Liver (tissue), 9 donors: ENCODE measurements around the gene TANGO6. TPM values are rescaled to one million over a fixed set of nuclear protein-coding genes. Genes with fewer than 3 reads are reported as not detected.

Experiments
- DNase-seq: peaks from one replicate; pipeline ENCODE4 v3.0.0-alpha.2; 2017; ENCODE audit warnings: low spot score
- H3K27ac ChIP-seq, 2 donors: one replicate each; pipeline ENCODE4 v1.7.0; 2013; ENCODE audit warnings: inconsistent platforms in 2 of 2, low read length in 2 of 2, control low read depth in 1 of 2, low read depth in 1 of 2, mild to moderate bottlenecking in 1 of 2
- H3K27me3 ChIP-seq, 4 donors: one replicate each; pipeline versions ENCODE4 v1.6.1 to v1.7.0; 2013; ENCODE audit warnings: low read length in 3 of 4, inconsistent platforms in 1 of 4, mild to moderate bottlenecking in 1 of 4, moderate library complexity in 1 of 4; ENCODE audit not compliant: control insufficient read depth in 4 of 4, insufficient read depth in 4 of 4
- H3K36me3 ChIP-seq, 4 donors: one replicate each; pipeline versions ENCODE4 v1.6.1 to v1.7.0; 2013; ENCODE audit warnings: low read length in 3 of 4, mild to moderate bottlenecking in 3 of 4, low read depth in 1 of 4, moderate library complexity in 1 of 4; ENCODE audit not compliant: control insufficient read depth in 4 of 4, insufficient read depth in 3 of 4
- H3K4me1 ChIP-seq, 4 donors: one replicate each; pipeline versions ENCODE4 v1.6.1 to v1.7.0; 2013; ENCODE audit warnings: low read length in 3 of 4, mild to moderate bottlenecking in 3 of 4, moderate library complexity in 1 of 4; ENCODE audit not compliant: control insufficient read depth in 4 of 4, insufficient read depth in 4 of 4
- H3K4me3 ChIP-seq, 3 donors: one replicate each; pipeline versions ENCODE4 v1.6.1 to v1.7.0; 2013; ENCODE audit warnings: low read length in 3 of 3, control low read depth in 1 of 3, low read depth in 1 of 3, mild to moderate bottlenecking in 1 of 3
- H3K9ac ChIP-seq, 2 donors: one replicate each; pipeline ENCODE4 v1.7.0; 2013; ENCODE audit warnings: low read length in 2 of 2, mild to moderate bottlenecking in 2 of 2, moderate library complexity in 2 of 2, control low read depth in 1 of 2, low read depth in 1 of 2
- H3K9me3 ChIP-seq, 4 donors: one replicate each; pipeline versions ENCODE4 v1.6.1 to v1.7.0; 2013; ENCODE audit warnings: low read length in 3 of 4; ENCODE audit not compliant: control insufficient read depth in 4 of 4
- ATF3 ChIP-seq: IDR thresholded peaks from 2 replicates; pipeline ENCODE4 v1.6.1; 2016; ENCODE audit warnings: antibody characterized with exemption
- CTCF ChIP-seq: fragments of 150-350 bp; IDR thresholded peaks from 2 replicates; pipeline ENCODE4 v1.5.1; 2017; ENCODE audit warnings: improper control_type of control experiment, low read depth, low read length; ENCODE audit not compliant: missing input control
- EGR1 ChIP-seq, 2 donors: IDR thresholded peaks; 2 replicates each; pipeline ENCODE4 v1.6.1; 2016 to 2018; ENCODE audit warnings: antibody characterized with exemption in 2 of 2, low read depth in 2 of 2
- FOXA1 ChIP-seq: IDR thresholded peaks from 2 replicates; pipeline ENCODE4 v1.6.1; 2016; ENCODE audit warnings: antibody characterized with exemption
- HNF4A ChIP-seq, 2 donors: conservative IDR thresholded peaks; 2 replicates each; pipeline ENCODE4 v1.6.1; 2016; ENCODE audit warnings: antibody characterized with exemption in 2 of 2, mild to moderate bottlenecking in 2 of 2
- HNF4G ChIP-seq: IDR thresholded peaks from 2 replicates; pipeline ENCODE4 v1.6.1; 2016; ENCODE audit warnings: antibody characterized with exemption
- JUND ChIP-seq, 2 donors: IDR thresholded peaks; 2 replicates each; pipeline ENCODE4 v1.6.1; 2016; ENCODE audit warnings: antibody characterized with exemption in 2 of 2
- MAX ChIP-seq: IDR thresholded peaks from 2 replicates; pipeline ENCODE4 v1.6.1; 2016; ENCODE audit warnings: antibody characterized with exemption
- NR2F2 ChIP-seq: IDR thresholded peaks from 2 replicates; pipeline ENCODE4 v1.6.1; 2016; ENCODE audit warnings: antibody characterized with exemption
- RAD21 ChIP-seq, 2 donors: IDR thresholded peaks; 2 replicates each; pipeline ENCODE4 v1.6.1; 2016; ENCODE audit warnings: antibody characterized with exemption in 2 of 2, mild to moderate bottlenecking in 2 of 2
- REST ChIP-seq: IDR thresholded peaks from 2 replicates; pipeline ENCODE4 v1.6.1; 2016; ENCODE audit warnings: antibody characterized with exemption, mild to moderate bottlenecking
- RXRA ChIP-seq, 2 donors: IDR thresholded peaks; 2 replicates each; pipeline ENCODE4 v1.6.1; 2017 to 2018; ENCODE audit warnings: antibody characterized with exemption in 2 of 2, mild to moderate bottlenecking in 1 of 2
- SP1 ChIP-seq: IDR thresholded peaks from 2 replicates; pipeline ENCODE4 v1.6.1; 2018; ENCODE audit warnings: antibody characterized with exemption, mild to moderate bottlenecking
- TAF1 ChIP-seq: conservative IDR thresholded peaks from 2 replicates; pipeline ENCODE4 v1.6.1; 2016; ENCODE audit warnings: antibody characterized with exemption, mild to moderate bottlenecking
- YY1 ChIP-seq: IDR thresholded peaks from 2 replicates; pipeline ENCODE4 v1.6.1; 2016; ENCODE audit warnings: antibody characterized with exemption, mild to moderate bottlenecking
- ZBTB33 ChIP-seq: IDR thresholded peaks from 2 replicates; pipeline ENCODE4 v1.6.1; 2016; ENCODE audit warnings: antibody characterized with exemption
- WGBS: extraction: QIAGEN DNeasy Blood & Tissue Kit; methylation state at CpG from one replicate; pipeline ENCODE4 v1.1.7; 2013; 5-methylcytosine and 5-hydroxymethylcytosine counted together
- polyA plus RNA-seq, 2 donors: library from polyadenylated mRNA; stranded (reverse) in 1 of 2; unstranded in 1 of 2; fragments of 200-250 nt in 1 of 2; fragments of >200 nt in 1 of 2; fragmentation: Nextera tagmentation in 1 of 2; extraction: Ambion mirVana in 1 of 2; gene quantifications; one replicate each; pipeline versions ENCODE4 v1.2.1 to v1.2.3, GENCODE V29; 2013 to 2015
- total RNA-seq, 2 donors: library from RNA; depleted of rRNA; stranded (reverse); fragments of >200 nt; gene quantifications; one replicate each; pipeline ENCODE4 v1.2.3, GENCODE V29; 2014
- donor health status: healthy.
- donor health status: healthy.
- donor health status: healthy.
- donor health status: healthy.
- donor health status: healthy.

The TANGO6 gene
- total and polyA plus RNA-seq, 4 donors: 6.8 to 40.6 (median 10.5) TPM

GRCh38 chr16:68961778-68962402 lies 118.6 kb downstream of the TANGO6 start (continued):
- TF ChIP-seq SP1 (no peak), YY1 (no peak)

- Histone ChIP-seq H3K36me3 (peaks cover 1 to 10% (median 9%) of the 10 kb centered on the region in 4 donors), H3K9me3 (no peaks in the 10 kb centered on the region), H3K9ac (no peak overlapping the region), H3K4me3 (no peak overlapping the region), H3K4me1 (no peaks in the 10 kb centered on the region), H3K27me3 (no peaks in the 10 kb centered on the region), H3K27ac (no peak overlapping the region)
- DNase-seq: no peak
- WGBS: 71% methylated on average over 2 of the region's 2 CpGs
- no peak for TF ChIP-seq NR2F2
- TF ChIP-seq ZBTB33: no peak
- TF ChIP-seq REST: no peak
- TF ChIP-seq FOXA1: no peak
- TF ChIP-seq TAF1: no peak
- TF ChIP-seq RAD21 (IDR thresholded peaks at IDR 0.05): no peak
- no peak for TF ChIP-seq RXRA (IDR thresholded peaks at IDR 0.05)
- TF ChIP-seq HNF4A (conservative IDR thresholded peaks at IDR 0.05): no peak
- TF ChIP-seq SP1: no peak
- no peak for TF ChIP-seq EGR1 (IDR thresholded peaks at IDR 0.05; ENCODE audit: low read depth in 2 of 2)
- no peak for TF ChIP-seq CTCF
Observed at GRCh38 chr16:68969338-68969737, 126.0 kb downstream of the TANGO6 start.

GRCh38 chr16:68972013-68972412 lies 128.7 kb downstream of the TANGO6 start:
- WGBS: 96% methylated on average over 4 of the region's 4 CpGs
- Histone ChIP-seq H3K36me3 (peaks cover 1 to 27% (median 20%) of the 10 kb centered on the region in 4 donors), H3K4me3 (no peak overlapping the region), H3K9me3 (no peaks in the 10 kb centered on the region), H3K27ac (no peak overlapping the region), H3K9ac (no peak overlapping the region), H3K4me1 (no peaks in the 10 kb centered on the region), H3K27me3 (no peaks in the 10 kb centered on the region)
- TF ChIP-seq HNF4G (no peak), EGR1 (IDR thresholded peaks at IDR 0.05; ENCODE audit: low read depth in 2 of 2) (no peak), MAX (no peak), ZBTB33 (no peak), JUND (IDR thresholded peaks at IDR 0.05) (no peak), TAF1 (no peak), HNF4A (conservative IDR thresholded peaks at IDR 0.05) (no peak), CTCF (no peak), ATF3 (no peak)
- no peak for DNase-seq
